Activated T-cell treated with anti-CD3 and anti-CD28 coated beads for 4 hours (primary cell): ENCODE measurements around the gene CSH1.

ENCODE experiments used
- DNase-seq: peaks from one replicate; pipeline ENCODE4 v3.0.0-alpha.2; 2020

Gene CSH1

DNA sequence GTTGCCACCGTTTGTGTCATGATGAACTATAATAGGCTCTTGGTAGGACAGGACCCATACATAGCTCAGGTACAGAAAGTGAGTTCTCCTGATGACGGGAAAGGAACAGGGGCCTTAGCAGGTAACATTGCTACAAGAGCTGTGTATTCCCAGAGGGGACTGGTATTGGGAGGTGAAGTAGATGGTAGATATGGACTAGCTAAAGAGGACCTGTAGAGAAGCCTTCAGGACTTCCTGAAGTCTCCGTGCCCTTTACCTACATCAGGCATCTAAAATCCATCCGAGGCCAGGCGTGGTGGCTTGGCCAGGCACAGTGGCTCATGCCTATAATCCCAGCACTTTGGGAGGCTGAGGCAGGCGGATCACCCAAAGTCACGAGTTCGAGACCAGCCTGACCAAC, 41.2 kb downstream of the CSH1 start:
- no peak for DNase-seq

DNA sequence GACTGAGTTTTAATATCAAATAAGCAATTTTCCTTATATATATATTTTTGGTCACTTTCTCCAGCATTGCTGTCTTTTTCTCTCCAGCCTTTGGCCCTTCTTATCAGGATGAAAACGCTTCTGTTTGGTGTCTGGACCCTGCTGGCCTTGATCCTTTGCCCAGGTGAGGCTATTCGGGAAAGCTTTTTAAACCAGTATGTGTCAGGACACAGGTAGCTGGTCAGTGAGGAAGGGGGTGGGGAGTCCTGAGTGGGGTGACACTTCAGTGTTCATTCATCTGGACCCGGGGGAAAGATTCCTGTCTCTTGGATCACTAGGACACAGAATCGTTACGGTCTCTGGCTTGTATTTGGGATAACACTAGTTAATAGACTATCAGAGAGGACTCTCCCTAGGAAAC, 41.7 kb downstream of the CSH1 start:
- no peak for DNase-seq

DNA sequence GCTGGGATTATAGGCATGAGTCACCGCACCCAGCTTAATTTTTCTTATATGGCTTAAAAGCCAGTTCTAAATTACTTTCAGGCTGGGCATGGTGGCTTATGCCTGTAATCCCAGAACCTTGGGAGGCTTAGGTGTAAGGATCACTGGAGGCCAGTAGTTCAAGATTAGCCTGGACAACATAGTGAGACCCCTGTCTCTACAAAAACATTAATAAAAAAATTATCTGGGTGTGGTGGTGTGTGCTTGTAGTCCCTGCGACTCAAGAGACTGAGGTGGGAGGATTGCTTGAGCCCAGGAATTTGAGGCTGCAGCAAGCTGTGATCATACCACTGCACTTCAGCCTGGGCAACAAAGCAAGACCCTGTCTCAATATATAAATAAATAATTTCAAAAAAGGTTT, 43.1 kb downstream of the CSH1 start:
- no peak for DNase-seq

DNA sequence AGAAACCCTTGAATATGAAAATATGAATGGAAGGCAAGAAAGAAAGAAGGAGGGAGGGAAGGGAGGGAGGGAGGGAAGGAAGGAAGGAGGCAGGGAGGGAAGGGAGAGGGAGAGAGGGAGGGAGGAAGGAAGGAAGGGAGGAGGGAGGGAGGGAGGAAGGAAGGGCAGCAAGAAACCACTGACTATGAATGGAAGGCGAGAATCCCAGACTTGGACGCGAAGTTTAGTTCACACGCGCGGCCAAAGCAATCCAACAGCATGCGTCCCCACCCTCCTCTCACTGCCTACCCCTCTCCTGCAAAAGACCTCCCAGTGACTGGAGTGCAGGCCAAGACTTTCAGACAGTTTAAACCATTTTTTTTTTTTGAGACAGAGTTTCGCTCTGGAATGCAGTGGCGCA, 46.0 kb downstream of the CSH1 start:
- DNase-seq, result no peak

DNA sequence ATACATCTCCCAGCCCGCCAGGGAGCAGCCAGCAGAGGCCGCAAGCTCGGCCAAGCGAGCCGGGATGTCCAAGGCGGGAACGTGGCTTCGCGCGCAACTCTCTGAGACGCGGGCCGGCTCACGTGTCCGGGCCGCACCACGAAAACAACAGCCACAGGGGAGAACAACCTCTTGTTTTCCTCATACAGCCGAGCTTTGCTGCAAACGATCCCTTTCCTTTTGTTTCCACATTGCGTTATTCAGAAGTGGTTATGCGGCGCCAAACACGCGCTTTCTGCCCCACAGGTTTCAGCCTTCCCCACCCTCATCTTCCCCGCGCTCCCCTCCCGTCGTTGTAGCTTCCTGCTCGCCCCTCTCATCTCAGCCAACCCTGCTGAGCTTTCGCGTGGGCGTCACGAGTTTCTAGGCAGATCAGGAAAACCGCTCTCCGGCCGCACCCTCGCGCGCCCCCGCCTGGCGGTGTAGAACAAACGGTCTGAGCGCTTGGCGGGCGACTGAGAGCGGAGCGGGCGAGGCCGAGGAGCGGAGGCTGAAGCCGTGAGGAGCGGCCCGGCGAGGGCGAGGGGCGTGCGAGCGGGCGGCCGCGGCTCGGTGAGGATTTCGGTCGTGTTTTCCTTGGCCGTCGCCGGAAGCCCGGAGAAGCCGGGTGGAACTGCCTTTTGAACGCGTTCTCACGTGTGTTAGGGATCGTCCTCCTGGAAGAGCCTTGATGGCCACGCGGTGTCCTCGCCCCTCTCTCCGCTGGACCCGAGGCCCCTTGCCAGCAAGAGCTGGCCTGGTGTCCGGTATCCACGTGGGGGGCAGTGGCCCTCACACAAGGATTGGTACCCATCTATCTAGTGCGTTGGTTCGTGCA, 47.3 kb downstream of the CSH1 start:
- peak; percentile 93 for DNase-seq

DNA sequence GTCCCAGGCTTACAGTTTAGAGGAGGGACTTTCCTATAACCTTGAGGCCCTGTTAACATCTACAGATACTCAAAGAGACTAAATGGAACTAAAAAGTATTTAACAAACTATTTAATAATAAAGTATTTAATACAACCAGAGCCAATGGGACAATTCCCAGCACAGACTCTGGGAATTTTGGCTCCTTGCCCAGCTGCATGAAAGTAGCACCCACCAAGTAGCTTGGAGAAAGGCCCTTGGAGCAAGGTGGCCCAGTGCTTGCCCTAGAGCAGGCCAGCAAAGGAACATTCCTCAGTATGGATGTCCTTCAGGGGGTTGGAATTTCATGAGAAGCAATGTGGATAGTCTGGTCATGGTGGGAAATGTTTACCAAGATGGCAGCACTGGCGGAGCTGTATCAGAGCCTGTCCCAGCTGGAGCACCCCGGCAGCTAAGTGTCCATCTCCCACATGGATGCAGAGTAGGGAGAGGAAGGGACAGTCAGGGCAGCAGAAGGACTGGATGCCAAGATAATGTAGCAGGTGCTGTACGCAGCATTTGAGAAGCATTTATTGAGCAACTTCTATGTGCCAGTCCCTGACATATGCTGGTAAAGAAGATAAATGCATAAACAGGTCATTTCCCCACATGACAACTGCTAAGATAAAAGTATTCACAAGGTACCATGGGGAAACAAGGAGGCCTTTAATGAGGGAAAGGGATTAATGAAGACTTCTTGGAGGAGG, 48.7 kb downstream of the CSH1 start:
- no peak for DNase-seq

DNA sequence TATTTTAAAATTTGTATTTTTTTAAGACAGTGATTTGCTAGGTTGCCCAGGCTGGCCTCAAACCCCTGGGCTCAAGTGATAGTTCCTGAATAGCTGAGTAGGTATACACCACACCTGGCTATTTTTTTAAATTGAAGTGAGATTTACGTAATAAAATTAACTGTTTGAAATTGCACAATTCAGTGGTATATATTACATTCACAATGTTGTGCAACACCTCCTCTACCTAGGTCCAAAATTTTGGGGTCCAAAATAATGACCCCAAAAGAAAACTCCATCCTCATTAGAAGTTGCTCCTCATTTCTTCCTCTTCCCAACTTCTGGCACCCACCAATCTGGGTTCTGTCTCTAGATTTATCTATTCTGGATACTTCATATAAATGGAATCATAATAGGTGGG, 50.9 kb downstream of the CSH1 start:
- DNase-seq, result no peak
